Suprapubic skin (tissue), 4 donors: Measurements from ENCODE around the gene CTDSP1. TPM values are rescaled to one million over a fixed set of nuclear protein-coding genes. Genes with fewer than 3 reads are reported as not detected.

Experiments used
- DNase-seq, 2 donors: peaks; one replicate each; pipeline ENCODE4 v3.0.0-alpha.2; 2019; ENCODE audit warnings: low spot score in 2 of 2
- H3K27ac ChIP-seq: fragments of 200-600 bp; sonication (generic); one replicate; pipeline ENCODE4 v1.5.1; 2019
- H3K27me3 ChIP-seq: fragments of 200-600 bp; sonication (generic); one replicate; pipeline ENCODE4 v1.5.1; 2019
- H3K36me3 ChIP-seq: fragments of 200-600 bp; sonication (generic); one replicate; pipeline ENCODE4 v1.5.1; 2019
- H3K4me1 ChIP-seq: fragments of 200-600 bp; sonication (generic); one replicate; pipeline ENCODE4 v1.5.1; 2019
- H3K4me3 ChIP-seq: fragments of 200-600 bp; sonication (generic); one replicate; pipeline ENCODE4 v1.5.1; 2019; ENCODE audit warnings: mild to moderate bottlenecking
- H3K9me3 ChIP-seq: fragments of 200-600 bp; sonication (generic); one replicate; pipeline ENCODE4 v1.5.1; 2019
- EP300 ChIP-seq: sonication (generic); formaldehyde crosslinking; IDR thresholded peaks from one replicate; pipeline ENCODE4 v1.6.1; 2017; ENCODE audit warnings: antibody characterized with exemption
- POLR2A ChIP-seq, 2 donors: fragments of 450-650 bp; IDR thresholded peaks; one replicate each; pipeline ENCODE4 v1.6.1; 2017; ENCODE audit warnings: antibody characterized with exemption in 2 of 2, mild to moderate bottlenecking in 2 of 2, moderate library complexity in 2 of 2
- POLR2AphosphoS5 ChIP-seq, 3 donors: sonication (generic); formaldehyde crosslinking; IDR thresholded peaks; one replicate each; pipeline ENCODE4 v1.6.1; 2017; ENCODE audit warnings: antibody characterized with exemption in 3 of 3
- WGBS: methylation state at CpG from one replicate; pipeline ENCODE4 v1.1.5; 2018; 5-methylcytosine and 5-hydroxymethylcytosine counted together
- total RNA-seq, 4 donors: library from RNA; depleted of rRNA; stranded (reverse); fragments of >200 nt; gene quantifications; one replicate each; pipeline ENCODE4 v1.1.0, GENCODE V29; 2016
- TF ChIP-seq, protein P1 (sequence below), 2 donors: fragments of 200-600 bp in 1 of 2; fragments of 450-650 bp in 1 of 2; sonication (generic) in 1 of 2; IDR thresholded peaks; one replicate each; pipeline ENCODE4 v1.5.1; 2016 to 2019; ENCODE audit warnings: antibody characterized with exemption in 2 of 2, mild to moderate bottlenecking in 1 of 2, moderate library complexity in 1 of 2

The CTDSP1 gene
- total RNA-seq, 4 donors from 2014 or later, result 70.3 to 140 (median 99.5) TPM

- no peaks in the 10 kb centered on the region for H3K9me3 ChIP-seq
- TF ChIP-seq EP300 (no peak), POLR2AphosphoS5 (IDR thresholded peaks at IDR 0.05) (no peak), POLR2A (IDR thresholded peaks at IDR 0.05) (no peak)
- TF ChIP-seq, protein P1, sequence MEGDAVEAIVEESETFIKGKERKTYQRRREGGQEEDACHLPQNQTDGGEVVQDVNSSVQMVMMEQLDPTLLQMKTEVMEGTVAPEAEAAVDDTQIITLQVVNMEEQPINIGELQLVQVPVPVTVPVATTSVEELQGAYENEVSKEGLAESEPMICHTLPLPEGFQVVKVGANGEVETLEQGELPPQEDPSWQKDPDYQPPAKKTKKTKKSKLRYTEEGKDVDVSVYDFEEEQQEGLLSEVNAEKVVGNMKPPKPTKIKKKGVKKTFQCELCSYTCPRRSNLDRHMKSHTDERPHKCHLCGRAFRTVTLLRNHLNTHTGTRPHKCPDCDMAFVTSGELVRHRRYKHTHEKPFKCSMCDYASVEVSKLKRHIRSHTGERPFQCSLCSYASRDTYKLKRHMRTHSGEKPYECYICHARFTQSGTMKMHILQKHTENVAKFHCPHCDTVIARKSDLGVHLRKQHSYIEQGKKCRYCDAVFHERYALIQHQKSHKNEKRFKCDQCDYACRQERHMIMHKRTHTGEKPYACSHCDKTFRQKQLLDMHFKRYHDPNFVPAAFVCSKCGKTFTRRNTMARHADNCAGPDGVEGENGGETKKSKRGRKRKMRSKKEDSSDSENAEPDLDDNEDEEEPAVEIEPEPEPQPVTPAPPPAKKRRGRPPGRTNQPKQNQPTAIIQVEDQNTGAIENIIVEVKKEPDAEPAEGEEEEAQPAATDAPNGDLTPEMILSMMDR (IDR thresholded peaks at IDR 0.05), result no peak
- H3K4me1 ChIP-seq, result peaks cover 25% of the 10 kb centered on the region
- 67% methylated on average over 10 of the region's 10 CpGs for WGBS
- no peaks in the 10 kb centered on the region for H3K36me3 ChIP-seq
- no peaks in the 10 kb centered on the region for H3K27me3 ChIP-seq
- DNase-seq, result no peak
- peak overlapping the region; percentile 26 for H3K4me3 ChIP-seq
- no peak overlapping the region for H3K27ac ChIP-seq
These were observed 15.7 kb upstream of the CTDSP1 start for GRCh38 chr2:218383892-218384519.

DNA sequence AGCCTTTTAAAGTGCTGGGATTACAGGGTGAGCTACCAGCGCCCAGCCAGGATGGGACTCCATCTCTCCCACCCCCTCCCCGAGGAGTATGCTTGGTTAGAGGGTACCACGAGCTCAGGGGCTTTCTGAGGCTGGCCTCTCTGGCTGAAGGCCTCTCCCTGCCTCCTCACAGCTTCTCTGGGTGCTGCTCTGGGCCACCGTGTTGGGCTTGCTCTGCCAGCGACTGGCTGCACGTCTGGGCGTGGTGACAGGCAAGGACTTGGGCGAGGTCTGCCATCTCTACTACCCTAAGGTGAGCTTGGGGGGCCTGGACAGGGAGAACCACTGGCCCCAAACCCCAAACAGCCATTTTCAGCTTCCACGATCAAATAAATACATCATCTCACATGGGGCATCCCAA, 14.7 kb upstream of the CTDSP1 start:
- no peaks in the 10 kb centered on the region for H3K36me3 ChIP-seq
- TF ChIP-seq, protein P1 (IDR thresholded peaks at IDR 0.05), result no peak
- TF ChIP-seq EP300 (no peak), POLR2AphosphoS5 (IDR thresholded peaks at IDR 0.05) (no peak), POLR2A (IDR thresholded peaks at IDR 0.05) (no peak)
- no peak overlapping the region for H3K4me3 ChIP-seq
- H3K9me3 ChIP-seq, result no peaks in the 10 kb centered on the region
- 71% methylated on average over 6 of the region's 9 CpGs for WGBS
- no peak for DNase-seq
- peaks cover 25% of the 10 kb centered on the region for H3K4me1 ChIP-seq
- H3K27ac ChIP-seq, result no peak overlapping the region
- H3K27me3 ChIP-seq, result no peaks in the 10 kb centered on the region

- no peak for DNase-seq
- TF ChIP-seq EP300 (no peak), POLR2AphosphoS5 (IDR thresholded peaks at IDR 0.05) (no peak), POLR2A (IDR thresholded peaks at IDR 0.05) (no peak)
- TF ChIP-seq, protein P1 (IDR thresholded peaks at IDR 0.05), result no peak
- Histone ChIP-seq H3K4me3 (peak overlapping the region; percentile 34), H3K36me3 (no peaks in the 10 kb centered on the region), H3K9me3 (no peaks in the 10 kb centered on the region), H3K27ac (no peak overlapping the region), H3K27me3 (no peaks in the 10 kb centered on the region), H3K4me1 (peaks cover 25% of the 10 kb centered on the region)
- 67% methylated on average over 19 of the region's 23 CpGs for WGBS
These were observed 12.9 kb upstream of the CTDSP1 start for GRCh38 chr2:218386505-218387368.

- 19% methylated on average over 32 of the region's 38 CpGs for whole genome bisulfite sequencing
- Histone ChIP-seq H3K27ac (no peak overlapping the region), H3K9me3 (no peaks in the 10 kb centered on the region), H3K36me3 (no peaks in the 10 kb centered on the region), H3K4me1 (peaks cover 21% of the 10 kb centered on the region), H3K4me3 (peak overlapping the region; percentile 34), H3K27me3 (no peaks in the 10 kb centered on the region)
- peak in 1 of 2 donors; percentile 70 for DNase-seq
- TF ChIP-seq EP300 (no peak), POLR2AphosphoS5 (IDR thresholded peaks at IDR 0.05) (no peak), POLR2A (IDR thresholded peaks at IDR 0.05) (no peak)
- TF ChIP-seq, protein P1 (IDR thresholded peaks at IDR 0.05), result no peak
These were observed 12.1 kb upstream of the CTDSP1 start for GRCh38 chr2:218387369-218388194.
